GM12878 (cell line): ENCODE data around the gene CTSL. TPM values are rescaled to one million over a fixed set of nuclear protein-coding genes. Genes with fewer than 3 reads are reported as not detected.

Experiments
- ATAC-seq: fragments of 200-7000 bp; cut with Tn5 transposase; 3 replicates; pipeline ENCODE4 v1.9.1; 2020; ENCODE audit warnings: mild to moderate bottlenecking, moderate library complexity
- BruUV-seq: library from RNA; stranded (reverse); fragments of 400-500 nt; replicated peaks from 2 replicates; lab custom pipeline; 2021; lab: Mats Ljungman, UMichigan
- CTCF ChIA-PET: fragments of 300-600 bp; sonication (Branson Sonifier 250); formaldehyde crosslinking; extraction: SDS; loops from one replicate; lab custom pipeline; 2021; ENCODE audit warnings: inconsistent platforms; lab: Yijun Ruan, JAX
- POLR2A ChIA-PET: fragments of 350-600 bp; formaldehyde crosslinking; extraction: SDS; loops from one replicate; lab custom pipeline; 2021; ENCODE audit warnings: inconsistent platforms; lab: Charles Lee
- RAD21 ChIA-PET: fragments of 300-600 bp; sonication (Branson Sonifier 250); formaldehyde crosslinking; loops from one replicate; lab custom pipeline; 2023; ENCODE audit warnings: antibody characterized with exemption; ENCODE audit not compliant: unreplicated experiment; lab: Charles Lee
- SMC1A ChIA-PET: fragments of 300-600 bp; sonication (Branson Sonifier 250); formaldehyde crosslinking; loops from one replicate; lab custom pipeline; 2023; ENCODE audit not compliant: unreplicated experiment, uncharacterized antibody; lab: Charles Lee
- DNase-seq: peaks from one replicate; pipeline ENCODE4 v3.0.0-alpha.2; 2011; ENCODE audit warnings: low read depth, low spot score
- FAIRE-seq: peaks from 3 replicates; lab custom pipeline; 2011; peaks lifted over from hg19 to GRCh38; lab: Jason Lieb, UNC
- H2AFZ ChIP-seq: 2 replicates; pipeline ENCODE4 v1.6.0; 2011; ENCODE audit warnings: low read depth, low read length, control low read depth; ENCODE audit not compliant: control insufficient read depth
- H3K27ac ChIP-seq: 2 replicates; pipeline ENCODE4 v1.5.1; 2011; ENCODE audit warnings: control low read depth; ENCODE audit not compliant: control insufficient read depth, insufficient read depth
- H3K27me3 ChIP-seq, 2 experiments: replicated peaks in 1 of 2; 2 replicates each; pipeline versions ENCODE4 v1.6.0 to v1.6.1; 2011; ENCODE audit warnings: low read length in 1 of 2; ENCODE audit not compliant: control insufficient read depth in 2 of 2, insufficient read depth in 2 of 2
- H3K36me3 ChIP-seq, 2 experiments: 2 replicates each; pipeline ENCODE4 v1.5.1; 2011; ENCODE audit warnings: low read length in 1 of 2; ENCODE audit not compliant: control insufficient read depth in 2 of 2, insufficient read depth in 2 of 2
- H3K4me1 ChIP-seq: 2 replicates; pipeline ENCODE4 v1.6.1; 2011; ENCODE audit warnings: mild to moderate bottlenecking, low read length, moderate library complexity, mixed read lengths; ENCODE audit not compliant: control insufficient read depth, insufficient read depth
- H3K4me2 ChIP-seq: 2 replicates; pipeline ENCODE4 v1.6.0; 2011; ENCODE audit warnings: control low read depth; ENCODE audit not compliant: control insufficient read depth, insufficient read depth
- H3K4me3 ChIP-seq: fragments of 200-600 bp; sonication (generic); 2 replicates; pipeline ENCODE4 v1.5.1; 2016
- H3K79me2 ChIP-seq: 2 replicates; pipeline ENCODE4 v1.6.0; 2011; ENCODE audit warnings: low read length; ENCODE audit not compliant: control insufficient read depth, insufficient read depth
- H3K9ac ChIP-seq: 2 replicates; pipeline ENCODE4 v1.8.0; 2011; ENCODE audit warnings: low read length, control low read depth, mixed read lengths; ENCODE audit not compliant: control insufficient read depth, insufficient read depth
- H3K9me3 ChIP-seq: replicated peaks from 3 replicates; pipeline ENCODE4 v1.5.1; 2011; ENCODE audit warnings: mild to moderate bottlenecking, low read length; ENCODE audit not compliant: control insufficient read depth, insufficient read depth
- H4K20me1 ChIP-seq: 2 replicates; pipeline ENCODE4 v1.6.0; 2011; ENCODE audit not compliant: control insufficient read depth, insufficient read depth
- BRCA1 ChIP-seq: IDR thresholded peaks from 2 replicates; pipeline ENCODE4 v1.6.1; 2011; ENCODE audit warnings: low read depth, low read length, improper control_type of control experiment
- CBX5 ChIP-seq: sonication (generic); IDR thresholded peaks from 2 replicates; pipeline ENCODE4 v1.6.1; 2016; ENCODE audit warnings: low read depth, moderate library complexity, mild to moderate bottlenecking, inconsistent platforms
- CHD1 ChIP-seq: IDR thresholded peaks from 2 replicates; pipeline ENCODE4 v1.6.1; 2012; ENCODE audit warnings: low read depth, low read length, improper control_type of control experiment
- EZH2 ChIP-seq: IDR thresholded peaks from 2 replicates; pipeline ENCODE4 v1.6.1; 2012; ENCODE audit warnings: low read depth, mild to moderate bottlenecking, control low read depth, inconsistent platforms, low read length, borderline replicate concordance; ENCODE audit not compliant: control insufficient read depth
- HDAC2 ChIP-seq: fragments of 200-600 bp; sonication (generic); IDR thresholded peaks from 2 replicates; pipeline ENCODE4 v1.6.1; 2017
- HDGF ChIP-seq: fragments of 450-650 bp; IDR thresholded peaks from 2 replicates; pipeline ENCODE4 v1.6.1; 2016; ENCODE audit warnings: antibody characterized with exemption
- JUND ChIP-seq: IDR thresholded peaks from 2 replicates; pipeline ENCODE4 v1.6.1; 2012; ENCODE audit warnings: low read depth, mild to moderate bottlenecking, low read length, improper control_type of control experiment, moderate library complexity
- MEF2A ChIP-seq: IDR thresholded peaks from 2 replicates; pipeline ENCODE4 v1.6.1; 2011; ENCODE audit warnings: low read depth, mild to moderate bottlenecking, low read length, moderate library complexity; ENCODE audit not compliant: insufficient read depth
- MXI1 ChIP-seq: fragments of 150-350 bp; IDR thresholded peaks from 2 replicates; pipeline ENCODE4 v1.6.1; 2011; ENCODE audit warnings: low read depth, mild to moderate bottlenecking, inconsistent platforms, low read length, improper control_type of control experiment
- NBN ChIP-seq: fragments of 450-650 bp; IDR thresholded peaks from 2 replicates; pipeline ENCODE4 v1.6.1; 2016
- RB1 ChIP-seq: fragments of 450-650 bp; formaldehyde crosslinking; IDR thresholded peaks from 2 replicates; pipeline ENCODE4 v1.6.1; 2017; ENCODE audit warnings: mild to moderate bottlenecking, borderline replicate concordance
- SP1 ChIP-seq: IDR thresholded peaks from one replicate; pipeline ENCODE4 v1.6.1; 2011; ENCODE audit warnings: low read depth, low read length
- SRF ChIP-seq, 2 experiments: IDR thresholded peaks; 2 replicates each; pipeline ENCODE4 v1.6.1; 2011; ENCODE audit warnings: low read depth in 2 of 2, low read length in 2 of 2, mild to moderate bottlenecking in 1 of 2, moderate library complexity in 1 of 2
- WRNIP1 ChIP-seq: IDR thresholded peaks from 2 replicates; pipeline ENCODE4 v1.6.1; 2011; ENCODE audit warnings: low read depth, low read length, improper control_type of control experiment, borderline replicate concordance
- YY1 ChIP-seq: IDR thresholded peaks from 2 replicates; pipeline ENCODE4 v1.6.1; 2011; ENCODE audit warnings: low read depth, mild to moderate bottlenecking, low read length
- WGBS: methylation state at CpG from one replicate; pipeline ENCODE4 v1.1.6; 2016; ENCODE audit warnings: low lambda C conversion rate; ENCODE audit not compliant: insufficient replicate concordance, insufficient coverage; ENCODE audit errors: missing lambda C conversion rate; 5-methylcytosine and 5-hydroxymethylcytosine counted together
- in situ Hi-C: fragments of 300-500 bp; cut with MboI; formaldehyde crosslinking; loops from 9 replicates; pipeline ENCODE4 v1.14.3; 2018; ENCODE audit warnings: mixed read lengths
- intact Hi-C: fragments of 100-400 bp; cut with micrococcal nuclease; formaldehyde crosslinking; loops from one replicate; pipeline ENCODE4 v1.14.2; 2022; ENCODE audit not compliant: unreplicated experiment
- polyA plus RNA-seq, 11 experiments: library from polyadenylated mRNA; depleted of rRNA in 4 of 11; unstranded in 6 of 11; stranded (reverse) in 5 of 11; fragments of >200 nt; fragmentation: Nextera tagmentation in 4 of 11; fragmentation: Illumina TruSeq in 1 of 11; extraction: Ambion mirVana in 4 of 11; extraction: Trizol in 1 of 11; gene quantifications; 1 replicate in 1 of 11; 2 replicates in 10 of 11; pipeline versions ENCODE4 v1.2.1 to v1.2.3, GENCODE V29; 2011 to 2016; ENCODE audit warnings: inconsistent platforms in 2 of 11, missing spikeins in 2 of 11, low read depth in 1 of 11
- total RNA-seq, 4 experiments: library from RNA; depleted of rRNA in 3 of 4; stranded (reverse); fragments of >200 nt in 3 of 4; fragmentation: Illumina TruSeq in 1 of 4; extraction: Trizol in 1 of 4; gene quantifications; 2 replicates each; pipeline versions ENCODE4 v1.2.1 to v1.2.3, GENCODE V29; 2013 to 2021
- TF ChIP-seq, protein P1 (sequence below): fragments of 450-650 bp; IDR thresholded peaks from 2 replicates; pipeline ENCODE4 v1.6.1; 2016; ENCODE audit warnings: mild to moderate bottlenecking
- TF ChIP-seq, protein P2 (sequence below): IDR thresholded peaks from 2 replicates; pipeline ENCODE4 v1.6.1; 2012; ENCODE audit warnings: low read depth, low read length, improper control_type of control experiment
- TF ChIP-seq, protein P3 (sequence below): IDR thresholded peaks from 2 replicates; pipeline ENCODE4 v1.6.1; 2012; ENCODE audit warnings: low read depth, low read length, improper control_type of control experiment

CTSL gene
- total and polyA plus RNA-seq, 10 of the 15 experiments (the other 5 are each of a cell fraction or from before 2014, with no cell fraction given) = 0.24 to 0.72 TPM; not detected in 8

DNA sequence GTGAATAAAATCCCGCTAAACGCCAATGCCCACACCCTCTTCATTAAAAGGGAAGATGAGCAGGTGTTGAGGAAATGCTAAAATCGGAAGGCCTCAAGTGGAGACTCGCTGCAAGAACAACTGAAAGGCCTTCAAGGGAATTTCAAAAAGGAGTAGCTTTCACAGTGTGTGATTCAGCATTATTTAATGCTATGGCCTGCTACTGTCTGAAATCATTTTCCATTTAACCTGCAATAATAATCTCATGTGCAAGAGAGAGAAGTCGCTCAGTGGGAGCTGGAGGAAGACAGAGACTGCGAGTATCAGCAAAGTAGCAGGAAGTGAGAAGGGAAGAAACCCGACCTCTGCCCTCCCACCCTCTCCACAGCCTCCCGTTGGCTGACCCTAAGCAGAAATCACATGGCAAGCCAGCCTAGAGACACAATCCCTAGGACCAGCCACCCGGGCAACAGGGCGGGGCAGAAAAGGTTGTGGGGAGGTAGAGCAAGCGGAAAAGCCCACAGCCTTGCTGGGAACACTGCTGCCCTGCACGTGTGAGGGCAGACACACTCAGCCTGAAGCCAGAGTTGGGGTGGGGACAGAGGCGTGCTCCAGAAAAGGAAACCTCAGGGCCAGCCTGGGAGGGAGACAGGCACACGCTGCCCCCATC is 39.9 kb upstream of the CTSL start (continued):
- TF ChIP-seq EZH2 = no peak
- no peak for TF ChIP-seq WRNIP1
- TF ChIP-seq JUND = no peak
- no peak for TF ChIP-seq CHD1
- TF ChIP-seq, protein P1, sequence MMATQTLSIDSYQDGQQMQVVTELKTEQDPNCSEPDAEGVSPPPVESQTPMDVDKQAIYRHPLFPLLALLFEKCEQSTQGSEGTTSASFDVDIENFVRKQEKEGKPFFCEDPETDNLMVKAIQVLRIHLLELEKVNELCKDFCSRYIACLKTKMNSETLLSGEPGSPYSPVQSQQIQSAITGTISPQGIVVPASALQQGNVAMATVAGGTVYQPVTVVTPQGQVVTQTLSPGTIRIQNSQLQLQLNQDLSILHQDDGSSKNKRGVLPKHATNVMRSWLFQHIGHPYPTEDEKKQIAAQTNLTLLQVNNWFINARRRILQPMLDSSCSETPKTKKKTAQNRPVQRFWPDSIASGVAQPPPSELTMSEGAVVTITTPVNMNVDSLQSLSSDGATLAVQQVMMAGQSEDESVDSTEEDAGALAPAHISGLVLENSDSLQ = no peak
- TF ChIP-seq HDAC2 = no peak

DNA sequence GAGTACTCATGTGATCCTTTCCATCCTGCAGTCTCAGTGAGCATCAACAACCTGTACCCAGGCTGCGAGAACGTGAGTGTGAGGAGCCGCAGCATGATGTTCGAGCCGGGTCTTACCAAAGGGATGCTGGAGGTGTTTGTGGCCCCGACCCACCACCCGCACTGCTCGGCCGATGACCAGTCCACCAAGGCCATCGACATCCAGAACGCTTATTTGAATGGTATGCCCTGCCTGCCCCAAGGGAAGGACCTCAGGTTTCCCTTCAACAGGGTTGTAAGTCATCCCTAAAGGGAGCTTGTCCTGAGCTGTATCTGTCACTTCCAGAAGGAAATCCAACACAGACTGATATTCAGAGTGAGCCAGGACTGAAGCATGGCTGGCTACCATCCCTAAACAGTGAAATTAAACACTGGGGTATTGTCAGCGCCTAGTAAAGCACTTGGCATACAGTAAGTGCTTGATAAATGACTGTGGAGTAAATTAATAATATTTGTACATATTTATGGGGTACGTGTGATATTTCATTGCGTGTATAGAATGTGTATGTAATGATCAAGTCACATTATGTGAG is 39.3 kb upstream of the CTSL start:
- Histone ChIP-seq H3K4me2 (no peak overlapping the region), H3K9ac (no peak overlapping the region), H3K4me3 (no peak overlapping the region), H3K27me3 (no peaks in the 10 kb centered on the region), H3K79me2 (no peaks in the 10 kb centered on the region), H2AFZ (no peak overlapping the region), H3K36me3 (peaks cover 1 to 11% of the 10 kb centered on the region in 2 experiments; a peak in 3 of 4 replicates), H4K20me1 (no peaks in the 10 kb centered on the region), H3K4me1 (no peaks in the 10 kb centered on the region), H3K27ac (no peak overlapping the region), H3K9me3 (no peaks in the 10 kb centered on the region; the same call in 2 of the 3 replicates)
- FAIRE-seq (no peak), ATAC-seq (no peak), DNase-seq (no peak)
- ChIA-PET POLR2A (no interaction called here), CTCF (interaction anchor here (0.7 to 1.5 kb wide), 2 partner anchors 9 to 796 kb away, joined by 3 to 4 read pairs; no protein-coding TSS in a partner anchor), SMC1A (interaction anchor here (1.9 kb wide), 1 partner anchor 9 kb away, joined by 5 read pairs; no protein-coding TSS in a partner anchor), RAD21 (no interaction called here)
- no TSS peak for BruUV-seq
- intact Hi-C loops = no loop called here
- in situ Hi-C loops = no loop called here
- TF ChIP-seq, protein P2, sequence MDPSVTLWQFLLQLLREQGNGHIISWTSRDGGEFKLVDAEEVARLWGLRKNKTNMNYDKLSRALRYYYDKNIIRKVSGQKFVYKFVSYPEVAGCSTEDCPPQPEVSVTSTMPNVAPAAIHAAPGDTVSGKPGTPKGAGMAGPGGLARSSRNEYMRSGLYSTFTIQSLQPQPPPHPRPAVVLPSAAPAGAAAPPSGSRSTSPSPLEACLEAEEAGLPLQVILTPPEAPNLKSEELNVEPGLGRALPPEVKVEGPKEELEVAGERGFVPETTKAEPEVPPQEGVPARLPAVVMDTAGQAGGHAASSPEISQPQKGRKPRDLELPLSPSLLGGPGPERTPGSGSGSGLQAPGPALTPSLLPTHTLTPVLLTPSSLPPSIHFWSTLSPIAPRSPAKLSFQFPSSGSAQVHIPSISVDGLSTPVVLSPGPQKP = no peak
- TF ChIP-seq MXI1 (no peak), CBX5 (no peak), RB1 (no peak), YY1 (no peak), BRCA1 (no peak), SRF (IDR thresholded peaks at IDR 0.05; ENCODE audit: low read depth in 2 of 2, low read length in 2 of 2) (no peak), MEF2A (no peak), NBN (no peak), HDGF (no peak), SP1 (no peak)
- TF ChIP-seq, protein P3, sequence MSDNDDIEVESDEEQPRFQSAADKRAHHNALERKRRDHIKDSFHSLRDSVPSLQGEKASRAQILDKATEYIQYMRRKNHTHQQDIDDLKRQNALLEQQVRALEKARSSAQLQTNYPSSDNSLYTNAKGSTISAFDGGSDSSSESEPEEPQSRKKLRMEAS = no peak
- 90% methylated on average over 14 of the region's 14 CpGs for WGBS
